Panc1 (cell line): Measurements from ENCODE around the gene KRTAP9-9. TPM values are rescaled to one million over a fixed set of nuclear protein-coding genes. Genes with fewer than 3 reads are reported as not detected.
"Not testable (repeated sequence)": the region's sequence is repeated elsewhere in the genome, so short reads cannot be mapped to it uniquely, and the experiment has no call there.

Experiments
- ATAC-seq: fragments of 200-7000 bp; cut with Tn5 transposase; 2 replicates; pipeline ENCODE4 v1.9.1; 2020; ENCODE audit warnings: mild to moderate bottlenecking, moderate library complexity
- BruUV-seq: library from RNA; stranded (reverse); fragments of 400-500 nt; replicated peaks from 2 replicates; lab custom pipeline; 2021; lab: Mats Ljungman, UMichigan
- CTCF ChIA-PET: fragments of 300-600 bp; sonication (Branson Sonifier 250); formaldehyde crosslinking; loops from one replicate; lab custom pipeline; 2022; ENCODE audit warnings: antibody characterized with exemption; lab: Charles Lee
- POLR2A ChIA-PET: fragments of 300-600 bp; sonication (Branson Sonifier 250); formaldehyde crosslinking; loops from one replicate; lab custom pipeline; 2022; ENCODE audit warnings: antibody characterized with exemption; lab: Charles Lee
- DNase-seq: peaks from one replicate; pipeline ENCODE4 v3.0.0-alpha.2; 2010; ENCODE audit warnings: low read depth, low spot score
- H3K27ac ChIP-seq: 2 replicates; pipeline ENCODE4 v1.5.1; 2011; ENCODE audit warnings: mild to moderate bottlenecking, low read length, inconsistent platforms
- H3K27me3 ChIP-seq: fragments of 200-500 bp; sonication (Bioruptor generic); 2 replicates; pipeline ENCODE4 v1.6.0; 2014; ENCODE audit warnings: low read length, inconsistent platforms; ENCODE audit not compliant: control insufficient read depth, insufficient read depth
- H3K36me3 ChIP-seq: fragments of 200-500 bp; sonication (Bioruptor generic); 2 replicates; pipeline ENCODE4 v1.5.1; 2014; ENCODE audit warnings: inconsistent platforms, mild to moderate bottlenecking, low read length, moderate library complexity; ENCODE audit not compliant: control insufficient read depth, insufficient read depth
- H3K4me1 ChIP-seq: 2 replicates; pipeline ENCODE4 v1.5.1; 2011; ENCODE audit warnings: inconsistent platforms, mild to moderate bottlenecking, low read length, moderate library complexity; ENCODE audit not compliant: control insufficient read depth, insufficient read depth
- H3K4me3 ChIP-seq, 2 experiments: 2 replicates each; pipeline ENCODE4 v1.5.1; 2011 to 2012; ENCODE audit warnings: low read depth in 2 of 2, low read length in 2 of 2, mild to moderate bottlenecking in 2 of 2, inconsistent platforms in 1 of 2, moderate library complexity in 1 of 2
- H3K9me3 ChIP-seq: fragments of 200-500 bp; sonication (Bioruptor generic); 2 replicates; pipeline ENCODE4 v1.5.1; 2014; ENCODE audit warnings: low read depth, mild to moderate bottlenecking, inconsistent platforms, low read length, moderate library complexity; ENCODE audit not compliant: control insufficient read depth, insufficient read depth
- POLR2AphosphoS5 ChIP-seq: IDR thresholded peaks from 2 replicates; pipeline ENCODE4 v1.6.1; 2012; ENCODE audit warnings: mild to moderate bottlenecking, low read depth, low read length, moderate library complexity
- SIN3A ChIP-seq: IDR thresholded peaks from 2 replicates; pipeline ENCODE4 v1.6.1; 2012; ENCODE audit warnings: low read depth, mild to moderate bottlenecking, low read length, moderate library complexity, borderline replicate concordance; ENCODE audit not compliant: insufficient read depth
- TCF7L2 ChIP-seq: IDR thresholded peaks from 2 replicates; pipeline ENCODE4 v1.6.1; 2011; ENCODE audit warnings: mild to moderate bottlenecking, low read depth, low read length, inconsistent platforms
- in situ Hi-C: cut with HindIII; loops from 2 replicates; pipeline ENCODE4 v1.10.0; 2016; ENCODE audit warnings: low sequenced_read_pairs, low pct_unique_long_range_greater_than_20kb
- intact Hi-C: fragments of 100-400 bp; cut with micrococcal nuclease; formaldehyde crosslinking; loops from one replicate; pipeline ENCODE4 v1.10.0; 2022; ENCODE audit not compliant: unreplicated experiment
- total RNA-seq: library from RNA; stranded (reverse); gene quantifications from one replicate; pipeline ENCODE4 v1.2.1, GENCODE V29; 2021; ENCODE audit not compliant: unreplicated experiment
- TF ChIP-seq, protein P1 (sequence below): fragments of 450-650 bp; IDR thresholded peaks from 2 replicates; pipeline ENCODE4 v1.5.1; 2017; ENCODE audit warnings: mild to moderate bottlenecking
- TF ChIP-seq, protein P2 (sequence below), 2 experiments: IDR thresholded peaks; 2 replicates each; pipeline ENCODE4 v1.6.1; 2011 to 2012; ENCODE audit warnings: low read depth in 2 of 2, control low read depth in 1 of 2, low read length in 1 of 2, mild to moderate bottlenecking in 1 of 2, moderate library complexity in 1 of 2; ENCODE audit not compliant: insufficient read depth in 1 of 2

Gene KRTAP9-9
- total RNA-seq, 1 experiment from 2014 or later, result not detected

DNA sequence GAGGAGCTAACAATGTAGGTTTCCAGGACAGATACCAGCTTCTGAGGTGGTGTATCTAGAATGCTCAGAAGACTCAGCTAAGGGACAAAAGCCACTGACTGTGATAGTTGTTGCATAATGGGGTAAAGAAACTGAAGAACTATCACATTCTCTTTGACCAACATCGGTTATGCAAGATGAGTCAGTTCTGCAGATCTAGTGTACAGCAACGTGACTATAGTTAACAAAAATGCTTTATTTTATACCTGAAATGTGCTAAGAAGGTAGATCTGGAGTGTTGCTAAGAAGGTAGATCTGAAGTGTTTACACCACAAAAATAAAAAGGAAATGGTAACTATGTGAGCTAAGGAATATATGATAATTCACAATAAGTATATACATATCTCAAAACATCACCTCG, 12.5 kb downstream of the KRTAP9-9 start:
- DNase-seq (no peak), ATAC-seq (no peak)
- H3K9me3 ChIP-seq, result no peaks in the 10 kb centered on the region
- no TSS peak for BruUV-seq
- intact Hi-C loops (no loop called here), in situ Hi-C loops (no loop called here)
- H3K4me1 ChIP-seq, result no peaks in the 10 kb centered on the region
- CTCF ChIA-PET, result no interaction called here
- no peak overlapping the region for H3K4me3 ChIP-seq
- H3K36me3 ChIP-seq, result no peaks in the 10 kb centered on the region
- no peak overlapping the region for H3K27ac ChIP-seq
- TF ChIP-seq, protein P1, sequence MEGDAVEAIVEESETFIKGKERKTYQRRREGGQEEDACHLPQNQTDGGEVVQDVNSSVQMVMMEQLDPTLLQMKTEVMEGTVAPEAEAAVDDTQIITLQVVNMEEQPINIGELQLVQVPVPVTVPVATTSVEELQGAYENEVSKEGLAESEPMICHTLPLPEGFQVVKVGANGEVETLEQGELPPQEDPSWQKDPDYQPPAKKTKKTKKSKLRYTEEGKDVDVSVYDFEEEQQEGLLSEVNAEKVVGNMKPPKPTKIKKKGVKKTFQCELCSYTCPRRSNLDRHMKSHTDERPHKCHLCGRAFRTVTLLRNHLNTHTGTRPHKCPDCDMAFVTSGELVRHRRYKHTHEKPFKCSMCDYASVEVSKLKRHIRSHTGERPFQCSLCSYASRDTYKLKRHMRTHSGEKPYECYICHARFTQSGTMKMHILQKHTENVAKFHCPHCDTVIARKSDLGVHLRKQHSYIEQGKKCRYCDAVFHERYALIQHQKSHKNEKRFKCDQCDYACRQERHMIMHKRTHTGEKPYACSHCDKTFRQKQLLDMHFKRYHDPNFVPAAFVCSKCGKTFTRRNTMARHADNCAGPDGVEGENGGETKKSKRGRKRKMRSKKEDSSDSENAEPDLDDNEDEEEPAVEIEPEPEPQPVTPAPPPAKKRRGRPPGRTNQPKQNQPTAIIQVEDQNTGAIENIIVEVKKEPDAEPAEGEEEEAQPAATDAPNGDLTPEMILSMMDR, result no peak
- no peak for TF ChIP-seq TCF7L2
- TF ChIP-seq POLR2AphosphoS5, result no peak
- no peak for TF ChIP-seq SIN3A
- TF ChIP-seq, protein P2, sequence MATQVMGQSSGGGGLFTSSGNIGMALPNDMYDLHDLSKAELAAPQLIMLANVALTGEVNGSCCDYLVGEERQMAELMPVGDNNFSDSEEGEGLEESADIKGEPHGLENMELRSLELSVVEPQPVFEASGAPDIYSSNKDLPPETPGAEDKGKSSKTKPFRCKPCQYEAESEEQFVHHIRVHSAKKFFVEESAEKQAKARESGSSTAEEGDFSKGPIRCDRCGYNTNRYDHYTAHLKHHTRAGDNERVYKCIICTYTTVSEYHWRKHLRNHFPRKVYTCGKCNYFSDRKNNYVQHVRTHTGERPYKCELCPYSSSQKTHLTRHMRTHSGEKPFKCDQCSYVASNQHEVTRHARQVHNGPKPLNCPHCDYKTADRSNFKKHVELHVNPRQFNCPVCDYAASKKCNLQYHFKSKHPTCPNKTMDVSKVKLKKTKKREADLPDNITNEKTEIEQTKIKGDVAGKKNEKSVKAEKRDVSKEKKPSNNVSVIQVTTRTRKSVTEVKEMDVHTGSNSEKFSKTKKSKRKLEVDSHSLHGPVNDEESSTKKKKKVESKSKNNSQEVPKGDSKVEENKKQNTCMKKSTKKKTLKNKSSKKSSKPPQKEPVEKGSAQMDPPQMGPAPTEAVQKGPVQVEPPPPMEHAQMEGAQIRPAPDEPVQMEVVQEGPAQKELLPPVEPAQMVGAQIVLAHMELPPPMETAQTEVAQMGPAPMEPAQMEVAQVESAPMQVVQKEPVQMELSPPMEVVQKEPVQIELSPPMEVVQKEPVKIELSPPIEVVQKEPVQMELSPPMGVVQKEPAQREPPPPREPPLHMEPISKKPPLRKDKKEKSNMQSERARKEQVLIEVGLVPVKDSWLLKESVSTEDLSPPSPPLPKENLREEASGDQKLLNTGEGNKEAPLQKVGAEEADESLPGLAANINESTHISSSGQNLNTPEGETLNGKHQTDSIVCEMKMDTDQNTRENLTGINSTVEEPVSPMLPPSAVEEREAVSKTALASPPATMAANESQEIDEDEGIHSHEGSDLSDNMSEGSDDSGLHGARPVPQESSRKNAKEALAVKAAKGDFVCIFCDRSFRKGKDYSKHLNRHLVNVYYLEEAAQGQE (IDR thresholded peaks at IDR 0.05; ENCODE audit: insufficient read depth in 1 of 2, low read depth in 2 of 2, low read length in 1 of 2), result no peak
- peaks cover 10% of the 10 kb centered on the region for H3K27me3 ChIP-seq
- POLR2A ChIA-PET, result no interaction called here

DNA sequence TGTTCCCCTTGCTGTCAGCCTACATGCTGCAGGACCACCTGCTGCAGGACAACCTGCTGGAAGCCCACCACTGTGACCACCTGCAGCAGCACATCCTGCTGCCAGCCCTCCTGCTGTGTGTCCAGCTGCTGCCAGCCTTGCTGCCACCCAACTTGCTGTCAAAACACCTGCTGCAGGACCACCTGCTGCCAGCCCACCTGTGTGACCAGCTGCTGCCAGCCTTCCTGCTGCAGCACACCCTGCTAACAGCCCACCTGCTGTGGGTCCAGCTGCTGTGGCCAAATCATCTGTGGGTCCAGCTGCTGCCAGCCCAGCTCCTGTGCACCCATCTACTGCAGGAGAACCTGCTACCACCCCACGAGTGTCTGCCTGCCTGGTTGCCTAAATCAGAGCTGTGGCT, 16.1 kb downstream of the KRTAP9-9 start:
- intact Hi-C loops, H3K9me3 ChIP-seq, H3K27me3 ChIP-seq, H3K4me1 ChIP-seq, H3K36me3 ChIP-seq, POLR2A ChIA-PET, ATAC-seq, CTCF ChIA-PET, DNase-seq, in situ Hi-C loops, BruUV-seq, H3K4me3 ChIP-seq, H3K27ac ChIP-seq: not testable (repeated sequence)

DNA sequence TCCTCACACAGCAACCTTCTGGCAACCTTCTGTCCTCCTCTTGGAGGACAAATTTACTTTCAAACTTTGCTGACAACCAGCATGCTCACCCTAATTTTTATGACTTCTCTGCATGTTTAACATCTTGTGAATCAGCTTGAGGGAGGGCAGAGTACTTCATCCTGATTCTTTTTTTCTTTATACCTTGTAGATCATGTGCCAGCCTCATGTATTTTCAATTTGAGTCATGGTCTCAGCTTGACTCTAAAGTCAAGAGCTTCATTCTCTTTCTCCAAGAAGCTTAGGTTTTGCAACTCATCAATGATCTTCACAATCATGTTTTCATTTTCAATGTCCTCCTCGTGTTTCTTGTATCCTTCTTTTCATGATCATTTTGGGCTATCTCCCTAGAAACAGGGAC, 16.7 kb downstream of the KRTAP9-9 start:
- H3K27ac ChIP-seq, result no peak overlapping the region
- TF ChIP-seq SIN3A, result no peak
- TF ChIP-seq, protein P2 (IDR thresholded peaks at IDR 0.05; ENCODE audit: insufficient read depth in 1 of 2, low read depth in 2 of 2, low read length in 1 of 2), result no peak
- no peak for TF ChIP-seq TCF7L2
- no peak for TF ChIP-seq POLR2AphosphoS5
- TF ChIP-seq, protein P1, result no peak
- no peak for DNase-seq
- H3K27me3 ChIP-seq, result peaks cover 6% of the 10 kb centered on the region
- intact Hi-C loops (no loop called here), in situ Hi-C loops (no loop called here)
- H3K9me3 ChIP-seq, result no peaks in the 10 kb centered on the region
- BruUV-seq, result no TSS peak
- H3K4me3 ChIP-seq, result no peak overlapping the region
- no peaks in the 10 kb centered on the region for H3K36me3 ChIP-seq
- ChIA-PET CTCF (no interaction called here), POLR2A (no interaction called here)
- no peaks in the 10 kb centered on the region for H3K4me1 ChIP-seq
- no peak for ATAC-seq
